Measurements from ENCODE around the gene TNFRSF18.
A peak's percentile ranks its signal among the peaks of the same experiment; 100 is the strongest.

The TNFRSF18 gene

DNA sequence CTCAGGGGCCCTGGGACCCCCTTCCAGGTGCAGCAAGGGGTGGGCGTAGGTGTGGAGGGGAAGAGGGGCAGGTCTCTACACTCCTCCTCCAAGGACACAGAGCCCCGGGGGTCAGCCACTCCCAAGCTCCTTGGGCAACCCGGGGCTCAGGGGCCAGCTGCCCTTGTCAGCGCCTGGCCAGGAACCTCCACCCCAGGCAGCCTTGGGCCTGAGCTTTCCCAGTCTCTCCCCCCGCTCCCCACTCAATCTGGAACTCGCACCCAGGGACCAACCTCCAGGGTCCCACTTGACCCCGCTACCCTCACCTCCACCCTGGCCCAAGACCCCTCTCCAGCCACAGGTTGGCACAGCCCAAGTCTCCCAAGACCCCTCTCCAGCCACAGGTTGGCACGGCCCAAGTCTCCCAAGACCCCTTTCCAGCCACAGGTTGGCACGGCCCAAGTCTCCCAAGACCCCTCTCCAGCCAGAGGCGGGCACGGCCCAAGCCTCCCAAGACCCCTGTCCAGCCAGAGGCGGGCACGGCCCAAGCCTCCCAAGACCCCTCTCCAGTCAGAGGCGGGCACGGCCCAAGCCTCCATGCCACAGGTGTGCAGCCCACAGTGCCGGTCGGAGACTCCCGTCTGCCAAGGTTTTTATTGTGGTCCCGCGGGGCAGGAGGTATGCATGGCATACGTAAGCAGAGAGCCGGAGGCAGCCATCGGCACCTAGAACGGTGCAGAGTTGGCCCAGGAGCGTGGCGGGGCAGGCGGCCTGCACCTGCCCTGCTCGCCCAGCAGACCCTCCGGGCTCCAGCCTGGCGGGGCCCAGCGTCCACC, 4.5 kb upstream of the TNFRSF18 start:
- no peak for DNase-seq

DNA sequence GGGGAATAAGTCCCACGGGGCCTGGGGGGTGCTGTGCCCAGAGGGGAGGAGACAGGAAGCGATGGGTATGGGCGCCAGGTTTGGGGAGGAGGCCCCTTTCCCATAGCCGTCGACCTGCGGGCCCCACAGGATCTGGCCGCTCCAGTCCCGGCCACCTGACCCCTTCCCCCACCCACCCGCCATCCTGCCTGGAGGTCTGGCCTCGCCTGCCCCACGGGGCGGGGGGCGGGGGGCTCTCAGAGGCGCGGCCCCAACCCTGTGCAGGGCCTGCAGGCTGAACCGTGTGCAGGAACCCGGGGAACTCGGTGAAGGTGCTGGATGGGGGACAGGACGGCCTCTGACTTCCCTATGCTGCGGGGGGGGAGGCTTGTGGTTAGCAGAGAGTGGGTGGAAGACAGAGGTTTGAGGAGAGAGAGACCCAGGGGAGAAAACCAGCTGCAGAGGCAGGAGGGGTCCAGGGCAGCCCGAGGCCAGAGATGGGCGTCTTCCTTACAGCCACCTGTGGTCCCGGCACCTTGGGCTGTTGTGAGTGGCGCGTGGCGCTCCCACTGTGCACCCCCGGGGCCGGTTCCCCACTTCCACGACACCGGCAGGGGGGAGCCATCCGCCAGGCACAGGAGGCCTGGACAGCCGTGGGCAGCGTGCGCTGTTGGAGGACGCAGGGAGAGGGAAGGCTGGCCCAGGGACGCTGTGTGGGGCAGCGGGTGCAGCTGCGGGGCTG, 2.5 kb upstream of the TNFRSF18 start:
- peak; percentile 32 for DNase-seq

DNA sequence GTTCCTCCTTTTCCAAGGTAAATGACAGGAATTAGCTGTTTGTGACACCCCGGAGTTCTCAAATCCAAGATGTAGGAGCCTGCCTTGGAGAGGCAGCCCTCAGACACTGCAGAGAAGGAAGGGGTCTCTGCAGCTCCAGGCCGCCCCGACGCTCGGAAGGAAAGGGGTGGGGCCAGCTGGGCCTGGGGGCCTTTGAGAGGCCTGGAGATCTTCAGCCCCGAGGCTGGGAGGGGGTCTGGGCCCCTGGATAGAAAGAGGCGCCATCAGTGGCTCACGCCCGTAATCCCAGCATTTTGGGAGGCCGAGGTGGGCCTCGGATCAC, 1.1 kb upstream of the TNFRSF18 start:
- DNase-seq, result no peak

DNA sequence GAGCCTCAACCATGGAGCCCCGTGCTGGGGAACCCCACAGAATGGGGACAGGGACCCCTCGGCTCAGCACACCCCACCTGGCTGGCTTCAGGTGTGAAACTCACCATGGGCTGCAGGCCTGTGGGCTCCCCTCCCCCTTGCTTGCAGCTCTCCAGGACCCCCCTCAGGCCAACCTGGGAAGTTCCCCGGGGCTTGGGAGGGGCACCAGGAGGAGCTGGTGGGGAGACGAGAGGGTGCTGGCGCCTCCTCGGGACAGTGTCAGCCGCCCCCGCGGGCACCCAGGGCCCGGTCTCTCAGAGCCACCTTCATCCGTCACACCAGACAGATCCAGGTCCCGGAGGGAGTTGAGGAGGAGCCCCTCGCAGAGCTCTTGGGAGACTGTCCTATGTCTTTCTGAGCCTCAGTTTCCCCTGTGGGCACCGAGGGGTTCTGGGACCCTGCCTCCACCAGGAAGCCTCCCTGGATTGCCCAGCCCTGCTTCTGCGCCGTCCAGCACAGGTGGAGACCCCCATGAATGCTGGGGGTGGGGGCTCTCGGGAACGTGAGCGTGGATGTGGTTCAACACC, 657 bp upstream of the TNFRSF18 start:
- no peak for DNase-seq

DNA sequence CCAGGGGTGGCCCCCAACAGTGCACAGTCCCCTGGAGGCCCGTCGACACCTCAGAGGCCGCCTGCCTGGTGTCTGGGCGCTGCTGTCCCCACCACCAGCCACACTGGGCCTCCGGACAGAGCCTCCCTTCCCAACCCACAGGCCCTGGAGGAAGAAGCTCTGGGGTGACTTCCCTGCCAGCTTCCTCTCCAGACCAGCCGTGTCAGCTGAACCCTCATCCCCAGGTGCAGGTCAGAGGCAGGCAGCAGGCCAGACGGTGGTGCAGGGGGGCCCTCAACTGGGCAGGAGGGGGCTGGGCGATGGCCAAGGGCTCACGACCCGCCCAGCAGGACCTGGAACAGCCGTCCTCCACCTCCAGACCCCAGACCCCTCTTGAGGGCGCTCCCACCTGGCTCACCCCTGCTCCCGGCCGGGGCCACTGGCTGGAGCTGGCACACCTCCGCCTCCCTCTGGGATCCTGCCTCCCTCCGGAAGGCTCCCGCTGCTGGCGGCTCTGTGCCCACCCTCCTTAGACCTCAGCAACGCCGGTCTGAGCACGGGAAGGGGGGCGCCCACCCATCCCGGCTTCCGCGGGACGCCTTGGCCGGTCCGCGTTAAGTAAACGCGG, 520 bp downstream of the TNFRSF18 start:
- DNase-seq, result no peak

DNA sequence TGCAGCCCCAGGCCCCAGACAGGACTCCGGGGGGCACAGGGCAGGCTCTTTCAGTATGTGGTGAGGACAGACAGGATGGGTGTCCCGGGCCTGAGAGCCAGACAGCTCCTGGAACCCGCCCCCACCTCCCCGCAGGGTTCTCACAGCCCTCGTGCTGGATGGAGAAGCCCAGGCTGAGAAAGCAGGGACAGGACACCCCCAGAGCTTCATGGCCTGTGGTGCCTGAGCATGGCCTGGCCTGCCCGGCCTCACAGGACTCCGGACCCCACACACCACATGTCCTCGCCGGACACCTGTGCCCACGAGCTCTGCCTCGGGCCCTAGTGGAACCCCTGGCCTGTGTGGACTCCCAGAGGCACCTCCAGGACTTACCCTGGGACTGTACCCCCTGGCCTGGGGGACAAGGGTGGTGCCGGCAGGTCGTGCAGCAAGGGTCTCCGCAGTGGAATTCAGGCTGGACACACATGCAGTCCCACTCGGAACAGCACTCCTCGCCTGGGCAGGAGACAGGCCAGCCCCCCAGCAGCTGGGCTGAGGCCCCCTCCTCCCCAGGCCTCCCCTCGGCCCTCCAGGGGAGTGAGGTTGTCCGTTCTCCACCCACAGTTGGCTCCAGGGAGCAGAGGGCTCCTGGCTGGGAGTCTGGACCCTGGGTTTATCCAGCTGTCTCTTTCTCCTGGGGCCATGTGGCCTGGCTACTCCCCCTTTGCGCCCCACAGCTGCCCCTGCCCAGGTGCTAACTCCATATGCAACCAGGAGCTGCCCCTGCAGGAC, 1.2 kb downstream of the TNFRSF18 start:
- no peak for DNase-seq

DNA sequence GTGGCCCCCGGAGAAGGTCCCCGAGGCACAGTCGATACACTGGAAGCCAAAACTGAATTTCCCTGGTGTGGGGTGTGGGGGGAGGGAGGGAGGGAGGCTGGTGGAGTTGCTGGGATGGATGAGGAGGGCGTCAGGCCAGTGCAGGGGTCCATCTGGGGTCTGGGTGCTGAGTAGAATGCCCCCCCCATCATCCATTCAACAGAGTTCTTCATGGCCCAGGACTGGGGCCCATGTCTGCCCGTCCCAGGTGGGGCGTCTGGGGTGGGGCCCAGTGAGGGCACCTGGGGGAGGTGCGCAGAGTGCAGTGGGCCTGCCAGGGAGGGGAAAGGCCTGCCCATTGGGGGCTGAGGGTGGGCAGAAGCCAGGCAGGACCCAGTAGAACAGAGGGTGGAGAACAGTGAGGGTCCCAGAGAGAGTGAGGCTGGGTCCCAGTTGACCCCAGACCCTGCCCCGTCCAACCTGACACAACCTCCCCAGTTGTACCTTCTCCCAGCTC, 1.9 kb downstream of the TNFRSF18 start:
- no peak for DNase-seq

DNA sequence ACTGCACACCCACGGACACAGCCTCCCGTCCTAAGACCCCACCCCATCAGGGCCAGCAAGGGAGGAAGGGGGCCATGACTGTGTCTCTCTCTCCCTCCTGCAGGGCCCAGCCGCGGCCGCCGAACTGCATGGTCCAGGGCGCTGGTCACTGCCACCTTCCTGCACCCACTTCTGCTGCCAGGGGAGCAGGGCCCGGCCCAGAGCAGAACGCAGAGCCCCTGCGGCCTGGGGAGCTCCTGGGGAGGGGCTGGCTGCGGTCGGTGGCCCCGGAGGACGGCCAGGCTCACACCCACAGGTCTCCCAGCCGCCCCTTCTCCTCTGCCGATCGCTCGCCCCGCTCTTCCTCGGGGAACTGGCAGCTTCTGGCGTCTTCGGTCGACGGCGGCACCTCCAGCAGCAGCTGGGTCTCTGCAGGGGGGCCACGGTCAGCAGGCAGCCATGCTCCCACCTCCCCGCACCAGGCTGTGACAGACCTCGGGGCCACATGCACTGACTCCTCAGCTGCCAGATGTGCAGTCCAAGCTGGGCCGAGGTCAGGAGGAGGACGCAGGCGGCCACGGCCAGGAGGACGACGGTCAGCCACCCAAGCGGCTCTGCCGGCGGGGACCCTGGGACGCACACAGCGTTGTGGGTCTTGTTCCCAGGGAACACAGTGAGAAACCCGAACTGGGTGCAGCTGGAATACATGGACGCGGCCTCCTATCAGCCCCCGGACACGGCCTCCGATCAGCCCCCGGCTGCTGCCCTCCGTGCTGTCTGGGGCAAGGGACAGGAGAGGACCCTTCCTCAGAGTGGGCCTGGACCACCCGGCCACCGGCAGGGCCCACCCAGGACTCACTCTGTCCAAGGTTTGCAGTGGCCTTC, 2.6 kb downstream of the TNFRSF18 start:
- no peak for DNase-seq

DNA sequence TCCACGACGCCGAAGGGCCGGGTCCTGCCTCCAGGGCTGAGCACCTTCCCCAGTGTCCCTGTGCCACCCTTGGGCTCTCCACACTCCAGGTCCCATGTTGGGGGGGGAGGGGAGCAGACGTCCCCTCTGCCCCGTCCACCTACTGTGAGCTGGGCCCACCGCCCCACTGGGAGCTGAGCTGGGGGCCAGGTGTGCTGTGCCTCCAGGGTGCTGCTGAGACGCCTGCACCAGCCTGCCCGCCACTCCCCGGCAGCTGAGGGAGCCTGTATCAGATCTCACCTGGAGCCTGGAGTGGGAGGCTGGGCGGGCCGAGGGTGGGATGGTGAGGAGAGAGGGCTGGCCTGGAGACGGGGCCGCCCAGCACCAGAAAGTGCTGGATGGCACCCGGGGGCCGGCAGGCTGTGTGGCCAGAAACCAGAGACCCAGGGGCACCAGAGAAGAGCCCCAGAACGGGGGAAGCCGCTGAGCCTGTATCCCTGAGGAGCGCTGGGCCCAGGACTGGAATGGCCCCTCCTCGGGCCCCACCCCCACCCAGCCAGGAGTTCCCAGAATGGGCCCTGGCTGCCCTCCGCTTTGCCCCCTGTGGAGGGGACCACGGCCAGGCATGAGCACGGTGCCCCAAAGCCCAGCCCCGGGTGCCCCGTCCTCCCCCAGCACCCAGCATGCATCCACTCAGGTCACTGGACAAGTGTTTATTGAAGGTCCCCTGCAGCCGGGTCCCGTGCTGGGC, 3.4 kb downstream of the TNFRSF18 start:
- no peak for DNase-seq

DNA sequence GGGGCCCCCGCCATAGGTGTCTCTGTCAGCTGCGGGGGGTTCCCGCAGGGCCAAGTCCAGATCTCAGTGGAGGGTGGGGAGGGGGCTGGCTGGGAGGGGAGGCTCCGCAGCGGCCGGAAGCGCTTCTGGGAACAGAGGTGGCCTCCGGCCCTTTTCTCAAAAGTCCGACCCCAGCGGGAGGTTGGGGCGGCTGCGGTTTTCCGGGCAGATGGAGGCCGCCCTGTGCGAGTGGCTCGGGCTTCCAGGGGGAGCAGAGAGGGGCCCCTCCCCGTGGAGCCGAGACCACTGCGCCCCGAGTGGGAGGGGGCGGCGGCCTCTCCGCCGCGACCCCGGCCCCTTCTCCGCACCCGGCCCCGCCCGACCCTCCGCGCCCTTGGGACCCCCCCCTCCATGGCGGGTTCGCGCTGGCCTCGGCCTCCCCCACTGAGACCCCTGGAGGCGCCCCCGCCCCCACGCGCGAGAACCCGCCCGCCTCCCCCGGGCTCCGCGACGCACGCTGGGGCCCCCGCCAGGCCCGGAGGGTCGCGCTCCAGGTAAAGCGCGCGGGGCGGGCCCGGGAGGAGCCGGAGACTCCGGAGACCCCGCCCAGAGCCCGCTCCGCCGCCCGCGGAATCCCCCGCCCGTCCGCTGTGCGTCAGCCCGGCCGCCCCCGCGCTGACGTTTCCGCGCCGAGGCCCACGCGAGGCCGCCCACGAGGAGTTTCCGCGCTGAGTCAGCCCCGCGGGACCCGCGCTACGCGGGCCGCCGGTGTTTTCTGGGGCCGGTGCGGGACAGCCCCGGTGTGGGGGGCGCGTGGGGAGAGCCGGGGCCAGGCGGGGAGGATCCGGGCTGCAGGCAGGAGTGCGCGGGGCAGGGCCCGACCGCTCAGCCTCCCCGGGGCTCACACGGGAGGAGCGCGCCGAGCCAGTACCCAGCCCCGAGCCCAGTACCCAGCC, 5.2 kb downstream of the TNFRSF18 start:
- peak; percentile 90 for DNase-seq

DNA sequence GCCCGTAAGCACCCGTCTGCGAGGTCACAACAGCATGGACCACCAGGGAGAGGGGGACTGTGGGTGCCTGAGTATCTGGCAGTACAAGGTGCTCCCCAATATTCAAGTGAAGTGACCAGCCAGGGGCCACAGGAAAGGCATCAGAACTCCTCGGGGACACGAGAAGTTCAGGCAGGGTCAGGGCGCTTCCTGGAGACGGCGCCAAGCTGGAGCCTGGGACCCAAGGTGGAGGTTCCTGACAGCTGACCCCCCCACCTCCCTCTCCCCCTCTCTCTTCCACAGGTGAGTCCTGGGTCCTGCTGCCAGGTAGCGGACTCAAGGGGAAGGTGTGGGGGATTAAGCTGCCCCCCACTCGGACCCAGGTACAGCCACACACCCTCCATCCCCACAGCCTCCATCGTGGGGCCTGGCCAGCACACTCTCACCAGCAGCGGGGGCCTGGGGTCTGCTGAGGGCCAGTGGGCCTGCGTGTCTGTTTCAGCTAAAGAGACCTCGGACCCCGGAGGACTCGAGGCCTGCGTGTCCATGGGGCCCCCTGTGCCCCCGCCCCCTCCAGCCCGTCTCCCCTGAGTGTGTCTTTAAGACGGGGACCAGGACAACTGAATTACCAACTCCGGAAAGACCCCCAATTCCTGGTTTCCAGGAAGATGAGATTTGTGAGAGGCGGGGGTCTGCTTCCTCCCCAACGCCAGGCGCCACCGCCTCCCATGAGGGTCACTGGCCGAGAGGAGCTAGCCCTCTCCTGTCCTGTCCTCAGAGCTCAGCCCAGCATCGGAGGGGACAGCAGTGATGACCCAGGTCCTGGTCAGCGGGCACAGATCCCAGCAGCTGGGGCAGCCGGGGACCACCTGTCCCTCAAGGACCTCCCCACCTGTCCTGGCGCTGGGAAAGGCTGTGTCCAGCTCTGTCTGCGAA, 6.2 kb downstream of the TNFRSF18 start:
- DNase-seq, result no peak

DNA sequence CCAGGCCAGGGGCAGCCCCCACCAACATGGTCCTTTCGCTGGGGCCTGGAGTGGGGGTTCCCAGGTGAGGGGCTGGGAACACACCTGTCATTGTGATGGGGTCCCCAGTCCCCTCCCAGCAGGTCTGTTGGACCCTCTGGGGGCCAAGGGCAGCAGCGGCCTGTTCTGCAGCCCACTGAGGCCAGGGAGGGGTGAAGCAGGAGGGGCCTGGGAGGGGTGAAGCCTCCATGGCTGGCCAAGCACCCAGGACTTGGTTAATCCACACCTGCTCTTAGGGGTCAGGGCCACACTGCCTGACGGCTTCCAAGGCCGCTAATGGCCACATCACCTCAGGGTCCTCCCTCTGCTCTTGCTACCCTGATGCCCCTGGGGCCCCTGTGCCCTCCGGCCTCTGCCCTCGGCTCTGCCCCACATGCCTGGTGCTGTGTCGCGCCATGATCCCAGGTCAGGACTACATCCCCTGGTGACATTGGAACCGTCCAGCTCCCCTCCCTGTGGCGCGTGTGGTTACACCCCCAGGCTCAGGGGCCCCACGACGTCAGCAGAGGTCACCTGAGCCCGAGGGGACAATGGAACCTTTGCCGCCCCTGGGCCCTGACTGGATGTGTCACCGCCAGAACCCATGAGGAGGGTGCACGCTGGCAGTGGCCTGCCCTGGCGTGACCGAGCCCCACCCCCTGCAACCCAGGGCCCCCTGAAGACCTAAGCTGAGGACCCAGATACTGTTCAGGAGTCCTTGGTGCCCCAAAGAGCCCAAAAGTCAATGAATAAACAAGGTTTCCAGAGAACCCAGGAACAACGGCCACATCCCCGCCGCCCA, 7.0 kb downstream of the TNFRSF18 start:
- DNase-seq, result no peak

DNA sequence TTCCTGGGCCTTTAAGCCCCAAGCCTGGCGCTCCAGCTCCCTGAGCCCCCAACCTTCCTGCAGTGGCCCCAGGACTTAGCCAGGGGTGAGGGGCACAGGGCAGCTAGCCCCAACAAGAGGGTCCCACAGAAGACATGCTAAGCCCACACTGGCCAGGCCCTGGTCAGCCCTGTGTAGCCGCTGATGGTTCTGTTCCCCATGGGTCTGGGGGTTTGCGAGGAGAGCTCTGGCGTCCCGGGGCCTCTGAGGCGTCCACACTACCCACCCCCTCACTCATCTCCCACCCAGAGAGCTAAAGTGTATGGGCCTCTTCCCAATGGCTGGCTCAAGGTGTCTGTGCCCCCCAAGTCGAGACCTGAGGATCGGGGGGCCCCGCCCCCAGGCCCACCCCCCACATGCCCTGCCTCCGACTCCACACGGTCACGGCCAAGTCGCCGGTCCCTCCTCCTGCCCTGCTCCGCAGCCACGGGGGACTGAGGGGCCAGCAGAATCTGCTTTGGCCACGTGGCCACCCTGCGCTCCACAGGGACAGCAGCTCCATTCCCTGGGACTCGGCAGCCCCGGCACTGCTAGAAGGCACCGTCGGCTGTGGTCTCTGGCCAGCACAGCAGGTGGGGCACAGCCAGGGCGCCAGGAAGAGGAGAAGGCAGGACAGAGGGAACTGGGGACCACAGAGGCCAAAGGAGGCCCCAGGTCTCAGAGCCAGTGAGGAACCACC, 7.8 kb downstream of the TNFRSF18 start:
- DNase-seq, result no peak

DNA sequence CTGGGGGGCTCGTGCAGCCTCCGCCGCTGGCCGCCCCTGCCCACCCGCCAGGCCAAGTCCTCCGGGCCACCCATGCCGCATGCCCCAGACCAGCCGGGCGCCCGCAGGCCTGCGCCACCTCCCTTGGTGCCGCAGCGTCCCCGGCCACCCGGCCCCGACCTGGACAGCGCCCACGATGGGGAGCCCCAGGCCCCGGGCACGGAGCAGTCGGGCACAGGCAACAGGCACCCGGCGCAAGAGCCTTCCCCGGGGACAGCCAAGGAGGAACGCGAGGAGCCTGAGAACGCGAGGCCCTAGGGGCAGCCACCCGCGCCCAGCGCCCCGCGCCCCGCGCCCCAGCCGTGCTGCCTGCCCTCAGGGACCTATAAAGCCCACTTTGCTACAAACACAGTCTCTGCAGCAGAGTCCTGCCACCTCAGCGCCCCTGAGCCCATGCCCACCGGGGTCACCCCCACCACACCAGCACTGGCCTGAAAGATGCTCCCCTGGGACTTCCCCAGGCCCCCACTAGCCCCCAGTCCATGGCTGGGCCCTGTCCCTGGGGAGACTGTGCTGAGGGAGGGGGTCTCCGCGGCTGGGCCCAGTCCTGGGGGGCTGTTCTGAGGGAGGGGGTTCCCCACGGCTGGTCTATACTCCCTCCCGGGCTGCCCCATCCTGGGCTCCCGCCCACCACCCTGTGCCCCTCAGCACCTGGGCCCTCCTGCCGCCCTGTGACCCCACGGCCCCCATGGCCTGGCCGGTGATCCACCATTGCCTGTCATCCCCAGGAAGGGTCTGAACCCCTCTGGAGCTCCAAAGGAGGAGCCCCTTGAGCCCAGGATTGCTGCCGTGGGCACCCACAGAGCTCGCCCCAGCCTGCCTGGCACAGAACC, 8.6 kb downstream of the TNFRSF18 start:
- DNase-seq, result no peak

DNA sequence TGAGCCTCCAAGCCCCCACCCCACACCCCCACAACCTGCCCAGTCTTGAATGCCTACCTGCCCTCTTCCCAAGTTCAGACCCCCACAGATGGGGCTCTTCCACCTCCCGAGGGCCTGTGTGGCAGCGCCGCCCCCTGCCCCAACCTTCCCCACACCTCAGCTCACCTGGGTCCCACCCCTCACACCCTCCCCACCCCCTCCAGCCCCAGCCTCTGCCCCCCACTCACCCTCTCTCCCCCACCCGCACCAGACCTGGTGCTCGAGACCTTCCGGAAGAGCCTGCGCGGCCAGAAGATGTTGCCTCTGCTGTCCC, 9.2 kb downstream of the TNFRSF18 start:
- no peak for DNase-seq

DNA sequence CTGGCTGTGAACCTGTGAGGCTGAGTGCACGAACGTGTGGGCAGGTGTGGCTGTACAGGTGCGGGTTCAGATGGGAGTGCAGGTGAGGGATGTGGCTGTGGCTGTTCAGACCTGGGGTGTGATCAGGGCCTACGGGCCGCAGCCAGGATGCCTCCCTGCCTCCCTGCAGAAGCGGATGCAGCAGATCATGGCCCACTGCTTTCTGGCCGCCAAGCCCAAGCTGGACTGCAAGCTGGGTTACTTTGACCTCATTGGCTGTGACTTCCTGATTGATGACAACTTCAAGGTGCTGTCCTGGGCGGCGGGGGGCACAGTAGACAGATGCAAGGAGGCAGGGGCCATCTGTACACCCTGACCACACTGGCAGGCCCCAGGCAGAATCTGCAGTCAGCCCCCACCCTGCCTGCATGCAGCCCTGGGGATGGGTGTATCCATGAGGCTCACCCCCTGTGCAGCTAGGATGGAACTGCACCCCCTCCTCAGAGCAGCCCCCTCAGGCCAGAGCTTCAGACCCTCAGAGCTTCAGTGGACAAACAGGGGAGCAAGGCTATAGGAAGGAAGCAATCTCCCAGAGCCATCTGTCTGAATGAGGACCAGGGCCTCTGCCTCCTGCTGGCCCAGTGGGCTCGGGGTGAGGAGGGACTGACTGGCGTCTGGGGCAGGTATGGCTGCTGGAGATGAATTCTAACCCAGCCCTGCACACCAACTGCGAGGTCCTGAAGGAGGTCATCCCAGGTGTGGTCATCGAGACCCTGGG, 9.8 kb downstream of the TNFRSF18 start:
- no peak for DNase-seq

All from inflammatory macrophage treated with lipopolysaccharide for 4 hours (primary cell).